HT-29 (cell line): ENCODE measurements around the gene CATSPER1. TPM values are rescaled to one million over a fixed set of nuclear protein-coding genes. Genes with fewer than 3 reads are reported as not detected.
A peak's percentile ranks its signal among the peaks of the same experiment; 100 is the strongest.

ENCODE experiments used
- DNase-seq: peaks from one replicate; pipeline ENCODE4 v3.0.0-alpha.2; 2015; ENCODE audit warnings: low spot score
- total RNA-seq: library from RNA; depleted of rRNA; stranded (reverse); fragments of >200 nt; shearing (Covaris generic); gene quantifications from 2 replicates; pipeline ENCODE4 v1.2.3, GENCODE V29; 2014

Gene CATSPER1
- total RNA-seq, 1 experiment from 2014 or later: 0.13 TPM

- no peak for DNase-seq
Measured at GRCh38 chr11:66003291-66003690, 23.0 kb downstream of the CATSPER1 start.

GRCh38 chr11:66002648-66003225, 23.5 kb downstream of the CATSPER1 start:
- DNase-seq: peak; percentile 73

GRCh38 chr11:66001942-66002647, 24.2 kb downstream of the CATSPER1 start, which contains the start of the genes BANF1 and EIF1AD:
Gene BANF1 (plus strand): TSS chr11:66002503. CDS start chr11:66003251, 748 bp downstream.
Gene EIF1AD (minus strand): TSS chr11:66002157. CDS start chr11:66000389, 1,768 bp downstream.
- peak; percentile 98 for DNase-seq

GRCh38 chr11:65997286-65997685, 29.0 kb downstream of the CATSPER1 start:
- DNase-seq: no peak

- no peak for DNase-seq
Measured at GRCh38 chr11:65992056-65992455, 34.2 kb downstream of the CATSPER1 start.

GRCh38 chr11:65988791-65989592, 37.3 kb downstream of the CATSPER1 start:
- DNase-seq: peak; percentile 99

GRCh38 chr11:65987336-65987735, 38.9 kb downstream of the CATSPER1 start:
- no peak for DNase-seq

GRCh38 chr11:65983589-65983987, 42.7 kb downstream of the CATSPER1 start:
- DNase-seq: no peak

- DNase-seq: no peak
Measured at GRCh38 chr11:65982824-65983588, 43.3 kb downstream of the CATSPER1 start.

GRCh38 chr11:65981972-65982823, 44.1 kb downstream of the CATSPER1 start:
- DNase-seq: no peak

- DNase-seq: no peak
Measured at GRCh38 chr11:65981101-65981740, 45.1 kb downstream of the CATSPER1 start.

GRCh38 chr11:65979261-65979759, 47.0 kb downstream of the CATSPER1 start:
- no peak for DNase-seq

- DNase-seq: no peak
Measured at GRCh38 chr11:65978391-65979238, 47.7 kb downstream of the CATSPER1 start.

- no peak for DNase-seq
Measured at GRCh38 chr11:65977621-65978390, 48.5 kb downstream of the CATSPER1 start.

- DNase-seq: no peak
Measured at GRCh38 chr11:65976216-65977176, 49.8 kb downstream of the CATSPER1 start.

- no peak for DNase-seq
Measured at GRCh38 chr11:65975771-65976170, 50.5 kb downstream of the CATSPER1 start.
